GM19239 (cell line): ENCODE results near the gene POU2F3.

Experiments
- DNase-seq: peaks from one replicate; pipeline ENCODE4 v3.0.0; 2011; ENCODE audit warnings: low spot score; ENCODE audit not compliant: insufficient read length
- FAIRE-seq: peaks from 2 replicates; lab custom pipeline; 2011; peaks lifted over from hg19 to GRCh38; lab: Jason Lieb, UNC

The POU2F3 gene

GRCh38 chr11:120363436-120363835 is 123.5 kb downstream of the POU2F3 start:
- FAIRE-seq (no peak), DNase-seq (no peak)

- DNase-seq = no peak
- no peak for FAIRE-seq
Measured at GRCh38 chr11:120365512-120365911, 125.6 kb downstream of the POU2F3 start.
